ENCODE measurements around the gene APC2. TPM values are rescaled to one million over a fixed set of nuclear protein-coding genes. Genes with fewer than 3 reads are reported as not detected.
A peak's percentile ranks its signal among the peaks of the same experiment; 100 is the strongest.

Gene APC2
- total and polyA plus RNA-seq, 8 donors = 0.10 to 3.5 (median 0.58) TPM; not detected in 1

- H3K9me3 ChIP-seq = no peaks in the 10 kb centered on the region
- no peak for DNase-seq
- peaks cover 13 to 27% (median 20%) of the 10 kb centered on the region in 4 donors for H3K36me3 ChIP-seq
- TF ChIP-seq EP300 (IDR thresholded peaks at IDR 0.05) (no peak), CTCF (IDR thresholded peaks at IDR 0.05) (no peak), POLR2A (IDR thresholded peaks at IDR 0.05) (no peak), POLR2AphosphoS5 (IDR thresholded peaks at IDR 0.05) (no peak)
- peak overlapping the region in 2 of 4 donors; percentile 97 to 99 for H3K4me3 ChIP-seq
- intact Hi-C loops (cut with DNase I; ENCODE audit: low total_unique reads) = no loop called here
- 68 to 73% (median 70%) methylated on average over 13 to 23 of the region's 23 CpGs for WGBS, 5 donors
- no peaks in the 10 kb centered on the region for H3K27me3 ChIP-seq
- peak overlapping the region in 4 of 5 donors; percentile 58 to 98 (median 96) for H3K27ac ChIP-seq
- peaks cover 63 to 85% (median 82%) of the 10 kb centered on the region in 4 donors for H3K4me1 ChIP-seq
These were observed 39.7 kb upstream of the APC2 start for GRCh38 chr19:1410136-1410786.

GRCh38 chr19:1410789-1411188, 39.1 kb upstream of the APC2 start:
- WGBS, 5 donors = 67 to 80% (median 70%) methylated on average over 6 to 9 of the region's 9 CpGs
- Histone ChIP-seq H3K9me3 (no peaks in the 10 kb centered on the region), H3K36me3 (peaks cover 13 to 27% (median 20%) of the 10 kb centered on the region in 4 donors), H3K27ac (peak overlapping the region in 4 of 5 donors; percentile 58 to 98 (median 96)), H3K4me1 (peaks cover 68 to 90% (median 86%) of the 10 kb centered on the region in 4 donors), H3K27me3 (no peaks in the 10 kb centered on the region), H3K4me3 (peak overlapping the region in 2 of 4 donors; percentile 97 to 99)
- intact Hi-C loops (cut with DNase I; ENCODE audit: low total_unique reads) = no loop called here
- TF ChIP-seq POLR2A (IDR thresholded peaks at IDR 0.05) (no peak), POLR2AphosphoS5 (IDR thresholded peaks at IDR 0.05) (no peak), EP300 (IDR thresholded peaks at IDR 0.05) (no peak), CTCF (IDR thresholded peaks at IDR 0.05) (no peak)
- DNase-seq = no peak

- H3K36me3 ChIP-seq = peaks cover 13 to 30% (median 20%) of the 10 kb centered on the region in 4 donors
- peaks cover 76 to 90% (median 86%) of the 10 kb centered on the region in 4 donors for H3K4me1 ChIP-seq
- H3K4me3 ChIP-seq = peak overlapping the region in 1 of 4 donors; percentile 99
- peak in 1 of 3 donors; percentile 5 for TF ChIP-seq POLR2AphosphoS5 (IDR thresholded peaks at IDR 0.05)
- no peak for TF ChIP-seq POLR2A (IDR thresholded peaks at IDR 0.05)
- no peak for TF ChIP-seq CTCF (IDR thresholded peaks at IDR 0.05)
- no peak for DNase-seq
- WGBS, 5 donors = 48 to 75% (median 60%) methylated on average over 15 to 29 of the region's 29 CpGs
- intact Hi-C loops (cut with DNase I; ENCODE audit: low total_unique reads) = no loop called here
- no peaks in the 10 kb centered on the region for H3K27me3 ChIP-seq
- H3K27ac ChIP-seq = peak overlapping the region; percentile 12 to 98 (median 96)
- no peaks in the 10 kb centered on the region for H3K9me3 ChIP-seq
These were observed 38.4 kb upstream of the APC2 start for GRCh38 chr19:1411255-1412191.

- H3K4me1 ChIP-seq = peaks cover 85 to 95% (median 90%) of the 10 kb centered on the region in 4 donors
- H3K27ac ChIP-seq = peak overlapping the region; percentile 12 to 98 (median 58)
- no peaks in the 10 kb centered on the region for H3K27me3 ChIP-seq
- H3K36me3 ChIP-seq = peaks cover 13 to 36% (median 20%) of the 10 kb centered on the region in 4 donors
- 60 to 68% (median 65%) methylated on average over 13 to 21 of the region's 21 CpGs for WGBS, 5 donors
- no peak for DNase-seq
- intact Hi-C loops (cut with DNase I; ENCODE audit: low total_unique reads) = no loop called here
- H3K4me3 ChIP-seq = no peak overlapping the region
- no peak for TF ChIP-seq EP300 (IDR thresholded peaks at IDR 0.05)
- TF ChIP-seq POLR2AphosphoS5 (IDR thresholded peaks at IDR 0.05) = no peak
- TF ChIP-seq CTCF (IDR thresholded peaks at IDR 0.05) = no peak
- no peak for TF ChIP-seq POLR2A (IDR thresholded peaks at IDR 0.05)
- H3K9me3 ChIP-seq = no peaks in the 10 kb centered on the region
These were observed 37.5 kb upstream of the APC2 start for GRCh38 chr19:1412323-1412923.
